Stimulated activated CD4-positive, alpha-beta T cell treated with anti-CD3 and anti-CD28 coated beads, TNF-alpha, amount 100 ng/mL, for 1 hour (primary cell): ENCODE measurements around the gene HMGN1.
A peak's percentile ranks its signal among the peaks of the same experiment; 100 is the strongest.
"Not testable (repeated sequence)": the region's sequence is repeated elsewhere in the genome, so short reads cannot be mapped to it uniquely, and the experiment has no call there.

ENCODE experiments used
- DNase-seq, 3 donors: peaks; one replicate each; pipeline ENCODE4 v3.0.0-alpha.2; 2020; ENCODE audit warnings: low read depth in 3 of 3, low spot score in 1 of 3

HMGN1 gene

DNA sequence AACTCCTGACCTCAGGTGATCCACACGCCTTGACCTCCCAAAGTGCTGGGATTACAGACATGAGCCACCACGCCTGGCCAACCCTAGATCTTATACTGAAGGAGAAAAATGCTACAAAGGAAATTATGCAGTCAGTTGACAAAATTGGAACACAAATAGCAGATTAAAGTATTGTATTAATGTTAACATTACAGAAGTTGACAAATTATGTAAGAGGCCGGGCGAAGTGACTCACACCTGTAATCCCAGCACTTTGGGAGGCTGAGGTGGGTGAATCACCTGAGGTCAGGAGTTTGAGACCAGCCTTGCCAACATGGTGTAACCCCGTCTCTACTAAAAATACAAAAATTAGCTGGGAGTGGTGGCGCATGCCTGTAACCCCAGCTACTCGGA is 21.0 kb upstream of the HMGN1 start:
- not testable (repeated sequence) for DNase-seq

DNA sequence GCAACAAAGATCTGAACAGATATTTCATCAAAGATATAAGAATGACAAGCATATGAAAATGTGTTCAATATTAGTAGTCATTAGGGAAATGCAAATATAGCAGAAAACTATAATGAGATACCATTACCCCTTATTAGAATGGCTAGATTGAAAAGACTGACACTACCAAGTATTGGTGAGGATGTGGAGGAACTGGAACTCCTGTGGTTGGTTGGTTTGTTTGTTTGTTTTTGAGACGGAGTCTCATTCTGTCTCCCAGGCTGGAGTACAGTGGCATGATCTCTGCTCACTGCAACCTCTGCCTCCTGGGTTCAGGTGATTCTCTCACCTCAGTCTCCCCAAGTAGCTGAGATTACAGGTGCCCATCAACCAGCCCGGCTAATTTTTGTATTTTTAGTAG is 18.9 kb upstream of the HMGN1 start:
- DNase-seq: no peak

DNA sequence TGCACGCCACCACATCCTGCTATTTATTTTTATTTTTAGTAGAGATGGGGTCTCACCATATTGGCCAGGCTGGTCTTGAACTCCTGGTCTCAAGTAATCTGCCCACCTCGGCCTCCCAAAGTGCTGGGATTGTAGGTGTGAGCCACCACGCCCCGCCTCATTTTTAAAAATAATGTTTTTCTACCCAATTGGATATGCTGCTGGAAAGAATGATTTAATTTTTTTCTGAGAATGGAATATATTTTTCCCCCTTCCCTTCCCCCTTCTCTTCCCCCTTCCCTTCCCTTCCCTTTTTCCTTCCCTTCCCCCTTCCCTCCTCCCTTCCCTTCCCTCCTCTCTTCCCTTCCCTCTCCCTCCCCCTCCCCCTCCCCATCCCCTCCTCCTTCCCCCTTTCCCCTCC is 17.7 kb upstream of the HMGN1 start:
- no peak for DNase-seq

DNA sequence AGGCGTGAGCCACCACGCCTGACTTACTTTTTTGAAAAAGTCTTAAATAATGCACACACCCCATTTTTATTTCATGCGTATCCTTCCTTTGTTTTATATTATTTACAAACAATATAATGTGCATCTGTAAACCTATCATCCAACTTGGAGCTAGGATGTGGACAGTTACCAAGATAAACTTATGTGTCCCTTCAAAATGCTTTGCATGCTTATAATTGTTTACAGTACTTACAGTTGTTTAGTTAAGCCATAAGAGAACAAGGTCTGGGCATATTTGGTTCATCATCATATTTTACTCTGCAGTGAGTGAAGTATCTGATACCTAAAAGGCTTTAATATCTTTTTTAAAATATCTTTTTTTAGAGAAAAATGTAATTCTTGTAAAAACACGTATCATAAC is 16.1 kb upstream of the HMGN1 start:
- no peak for DNase-seq

DNA sequence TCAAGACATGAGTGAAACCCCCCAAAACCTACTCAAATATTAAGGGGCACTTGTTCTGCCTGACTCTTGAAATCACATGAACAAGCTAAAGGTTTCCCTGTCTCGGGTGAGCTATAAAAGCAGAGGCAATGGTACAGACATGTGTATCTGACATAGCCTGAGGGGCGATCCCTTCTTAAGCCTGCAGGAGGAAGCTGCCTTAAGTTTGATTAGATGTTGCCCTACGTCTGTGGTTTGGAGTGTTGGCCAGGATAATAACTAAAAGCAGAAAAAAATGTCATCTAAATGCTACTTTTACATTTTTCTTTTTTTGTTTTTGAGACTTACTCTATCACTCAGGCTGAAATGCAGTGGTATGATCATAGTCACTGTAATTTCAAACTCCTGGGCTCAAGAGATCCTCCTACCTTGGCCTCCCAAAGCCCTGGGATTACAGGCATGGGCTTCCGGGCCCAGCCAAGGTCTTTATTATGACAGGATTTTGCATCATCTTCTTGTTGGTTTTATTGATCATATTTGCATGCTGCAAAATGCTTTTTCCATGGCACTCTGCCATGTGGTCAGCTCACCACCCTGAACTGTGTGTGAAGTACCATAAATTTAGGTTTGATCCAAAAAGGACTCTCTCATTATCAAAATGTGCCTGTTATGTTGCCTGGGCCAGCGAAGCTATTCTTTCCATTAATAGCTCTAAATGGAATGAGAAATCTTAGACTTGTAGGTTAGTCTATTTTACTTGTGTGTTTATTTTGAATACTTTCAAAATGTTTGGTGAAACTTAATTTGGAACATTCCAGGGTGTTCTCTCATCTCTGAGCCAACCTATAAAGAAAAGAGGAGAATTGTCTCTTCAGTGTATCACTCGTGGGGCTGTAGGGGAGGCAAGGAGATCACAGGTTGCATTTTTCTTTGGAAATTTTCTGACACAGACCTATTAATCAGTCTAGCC is 15.0 kb upstream of the HMGN1 start:
- DNase-seq: no peak

DNA sequence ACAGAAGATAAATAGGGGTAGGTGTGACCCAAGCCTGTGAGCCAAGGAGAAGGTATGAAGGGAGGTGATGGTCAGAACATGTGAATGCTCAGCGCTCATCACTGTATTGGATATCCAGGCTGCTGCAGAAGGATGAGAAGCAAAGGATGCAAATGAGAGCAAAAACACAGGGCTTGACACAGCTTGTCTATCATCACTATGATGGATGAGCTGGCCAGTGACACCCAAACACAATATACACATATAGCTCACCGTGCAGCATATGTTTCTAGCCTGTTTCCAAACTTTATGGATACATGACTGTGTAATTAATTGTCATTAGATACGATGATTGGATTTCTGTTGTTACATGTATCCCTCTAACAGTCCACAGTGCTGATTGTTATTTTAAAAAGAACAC is 13.8 kb upstream of the HMGN1 start:
- DNase-seq: no peak

DNA sequence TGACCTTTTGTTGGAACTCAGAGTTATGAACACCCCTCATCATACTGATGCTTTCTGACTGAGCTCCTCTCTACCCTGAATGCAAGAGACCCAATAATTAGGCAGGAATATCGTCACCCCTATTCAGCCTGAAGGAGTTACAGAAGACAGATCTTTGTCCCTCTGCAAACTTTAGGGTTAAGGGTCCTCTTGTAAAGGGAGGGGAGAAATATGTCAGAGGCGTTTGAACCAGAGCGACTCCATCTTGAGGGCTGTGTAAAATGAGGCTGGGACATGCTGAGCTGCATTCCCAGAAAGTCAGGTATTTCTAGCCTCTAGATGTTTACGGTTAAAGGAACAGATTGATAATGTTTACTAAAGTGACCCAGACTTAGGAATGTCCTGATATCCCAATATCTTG is 10.5 kb upstream of the HMGN1 start:
- DNase-seq: no peak

DNA sequence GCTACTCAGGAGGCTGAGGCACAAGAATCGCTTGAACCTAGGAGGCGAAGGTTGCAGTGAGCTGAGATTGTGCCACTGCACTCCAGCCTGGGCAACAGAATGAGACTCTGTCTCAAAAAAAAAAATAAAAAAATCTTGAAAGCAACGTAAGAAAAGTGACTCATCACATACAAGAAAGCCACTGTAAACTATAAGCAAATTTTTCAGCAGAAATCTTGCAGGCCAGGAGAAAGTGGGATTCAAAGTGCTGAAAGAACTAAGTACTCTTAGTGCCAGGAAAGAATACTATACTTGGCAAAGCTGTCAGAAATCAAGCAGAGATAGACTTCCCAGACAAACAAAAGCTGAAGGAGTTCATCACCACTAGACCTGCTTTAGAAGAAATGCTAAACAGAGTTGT is 4.4 kb upstream of the HMGN1 start:
- DNase-seq: no peak

DNA sequence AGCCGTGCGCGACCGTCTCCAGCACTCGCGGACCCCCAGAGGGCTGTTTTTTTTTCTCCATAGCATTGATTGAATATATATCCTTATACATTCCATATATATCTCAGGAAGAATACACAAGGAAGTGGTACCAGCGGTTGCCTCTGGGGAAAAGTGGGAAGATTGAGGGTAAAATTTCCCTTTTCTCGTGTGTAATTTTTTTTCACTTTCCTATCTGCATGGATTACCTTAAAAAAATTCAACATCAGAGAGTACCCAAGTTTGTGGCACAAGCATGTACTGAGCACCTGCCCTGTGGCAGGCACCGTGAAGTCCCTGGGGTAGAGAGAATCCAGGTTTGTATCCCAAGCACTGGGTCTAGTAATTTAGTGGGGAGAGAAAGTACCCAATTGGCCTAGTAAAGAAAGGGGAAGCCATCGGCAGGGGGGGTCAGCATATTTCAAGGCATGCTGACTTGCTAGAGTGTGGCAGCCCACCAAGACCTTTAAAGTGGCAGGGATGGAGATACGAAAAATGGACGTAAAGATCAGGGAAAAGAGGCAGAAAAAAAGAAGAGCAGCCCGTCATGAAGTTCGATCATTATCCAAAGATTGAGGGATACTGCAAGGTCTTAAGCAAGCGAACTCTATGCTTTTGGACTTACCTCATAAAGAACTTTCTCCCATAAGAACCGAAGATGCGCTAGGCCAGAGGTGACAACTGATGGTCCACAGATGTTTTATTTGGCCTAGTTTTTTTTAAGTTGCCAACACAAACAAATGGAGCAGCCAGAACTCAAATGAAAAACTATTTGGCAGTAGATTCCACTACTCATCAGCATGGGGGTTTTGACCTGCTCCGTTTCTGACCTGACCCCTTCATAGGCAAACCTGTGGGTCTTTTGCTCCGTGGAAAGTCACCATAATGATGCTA is 1.5 kb upstream of the HMGN1 start:
- DNase-seq: no peak

DNA sequence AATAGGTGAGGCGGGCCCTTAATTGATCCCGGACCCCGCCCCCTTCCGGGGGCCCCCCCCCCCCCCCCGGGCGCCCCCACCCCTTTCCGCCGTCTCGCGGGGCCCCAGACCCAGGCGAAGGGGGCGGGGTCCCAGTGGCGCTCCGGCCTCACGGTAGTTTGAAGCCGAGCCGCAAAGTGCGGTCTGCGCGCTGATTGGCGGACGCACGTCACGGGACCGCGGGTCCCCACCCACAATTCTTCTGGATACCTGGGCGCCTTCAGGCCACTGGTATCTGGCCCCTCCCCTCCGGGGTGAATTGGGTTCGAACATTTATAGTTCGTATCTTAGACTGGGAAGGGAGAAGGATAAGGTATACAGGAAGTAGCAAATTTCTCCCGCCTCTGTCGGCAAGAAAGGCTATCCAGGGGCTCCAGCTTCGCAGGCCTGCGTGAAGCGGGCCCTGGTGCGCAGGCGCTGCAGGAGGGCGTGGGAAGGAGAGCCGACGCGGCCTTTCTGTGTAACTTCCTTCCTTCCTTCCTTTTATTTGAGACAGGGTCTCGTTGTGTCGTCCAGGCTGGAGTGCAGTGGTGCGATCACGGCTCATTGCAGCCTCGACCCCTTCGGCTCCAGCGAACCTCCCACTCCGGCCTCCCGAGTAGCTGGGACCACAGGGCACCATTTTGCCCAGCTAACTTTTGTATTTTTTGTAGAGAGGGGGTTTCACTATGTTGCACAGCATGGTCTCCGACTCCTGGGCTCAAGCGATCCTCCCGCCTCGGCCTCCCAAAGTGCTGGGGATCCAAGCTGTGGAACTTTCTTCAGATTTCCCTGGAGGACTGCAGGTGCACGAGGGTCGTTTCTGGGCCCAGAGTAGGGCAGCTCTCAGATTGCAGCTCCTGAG is 564 bp upstream of the HMGN1 start:
- DNase-seq: peak; percentile 93

DNA sequence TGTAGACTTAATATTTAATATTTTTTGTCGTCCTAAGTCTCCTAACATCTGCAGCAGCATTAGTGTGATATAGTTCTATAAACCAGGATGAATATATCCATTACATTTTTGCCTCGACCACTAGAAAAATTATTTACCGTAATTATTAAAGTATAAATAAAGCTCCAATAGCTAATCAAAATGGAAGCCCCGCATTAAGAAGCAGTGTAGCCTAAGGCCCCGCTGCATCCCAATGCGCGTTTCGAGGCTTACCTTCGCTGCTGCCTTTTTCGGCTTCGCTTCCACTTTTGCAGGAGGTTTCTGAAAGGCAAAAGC is 891 bp downstream of the HMGN1 start:
- DNase-seq: no peak

DNA sequence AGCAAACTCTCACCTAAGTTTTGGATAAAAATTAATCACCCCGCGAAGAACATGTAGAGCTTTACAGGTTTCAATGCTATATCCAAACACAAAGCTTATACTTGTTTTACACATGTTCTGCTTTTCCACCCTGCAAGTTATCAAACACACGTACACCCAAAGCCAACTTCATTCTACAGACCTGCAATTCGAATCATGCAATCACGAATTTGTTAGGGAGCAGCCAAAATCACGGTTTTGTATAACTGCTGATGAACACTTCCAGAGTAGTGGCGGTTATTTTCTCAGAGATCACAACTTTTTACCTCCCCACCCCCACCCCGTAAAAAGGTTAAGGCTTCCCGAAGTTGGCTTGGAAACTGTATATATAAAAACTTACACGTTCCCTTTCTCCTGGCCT is 1.4 kb downstream of the HMGN1 start:
- no peak for DNase-seq

DNA sequence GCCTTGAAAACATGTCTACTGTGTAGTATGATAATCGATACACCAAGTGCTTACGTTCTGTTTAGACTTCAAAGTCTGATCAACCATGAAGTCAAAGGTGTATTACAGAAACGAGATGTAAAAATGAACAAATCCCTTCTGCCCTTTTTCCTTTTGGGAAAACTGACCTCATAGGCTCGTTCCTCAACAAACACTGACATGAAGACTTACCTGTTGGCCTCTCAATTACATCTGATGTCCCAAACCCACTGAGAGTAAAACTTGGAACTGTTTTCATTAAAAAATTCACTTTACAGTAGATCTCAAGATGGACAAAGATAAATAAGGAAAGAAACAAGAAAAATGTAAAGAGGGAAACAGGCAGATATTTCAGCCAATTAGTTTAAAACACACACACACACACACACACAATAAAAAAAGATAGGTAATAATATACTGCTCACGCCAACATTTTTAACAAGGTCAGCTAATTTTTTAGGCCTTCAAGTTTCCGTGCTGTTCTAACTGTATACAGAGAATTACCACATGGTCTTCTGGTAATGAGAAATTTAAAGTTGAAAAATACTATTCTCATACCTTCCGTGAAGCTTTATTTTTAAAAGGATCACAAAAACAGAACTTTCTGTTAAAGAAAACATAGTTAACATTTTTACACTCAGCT is 2.1 kb downstream of the HMGN1 start:
- DNase-seq: no peak

DNA sequence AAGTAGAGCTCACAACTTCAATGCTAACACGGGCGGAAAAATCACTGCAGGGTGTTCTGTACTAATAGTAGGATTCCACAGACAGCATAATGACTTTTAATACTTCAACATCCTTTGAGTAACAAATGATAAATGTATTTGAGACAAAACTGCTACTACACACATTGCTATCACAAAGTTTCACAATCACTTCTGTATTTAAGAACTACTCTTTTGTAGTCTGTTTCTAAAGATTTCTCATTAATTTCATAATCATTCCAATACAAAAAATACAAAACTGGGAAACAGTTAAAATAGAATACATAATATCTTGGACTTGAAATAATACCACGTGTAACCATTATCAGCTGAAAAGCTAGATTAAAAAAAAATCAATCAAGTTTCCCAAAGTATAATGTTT is 2.7 kb downstream of the HMGN1 start:
- DNase-seq: no peak

DNA sequence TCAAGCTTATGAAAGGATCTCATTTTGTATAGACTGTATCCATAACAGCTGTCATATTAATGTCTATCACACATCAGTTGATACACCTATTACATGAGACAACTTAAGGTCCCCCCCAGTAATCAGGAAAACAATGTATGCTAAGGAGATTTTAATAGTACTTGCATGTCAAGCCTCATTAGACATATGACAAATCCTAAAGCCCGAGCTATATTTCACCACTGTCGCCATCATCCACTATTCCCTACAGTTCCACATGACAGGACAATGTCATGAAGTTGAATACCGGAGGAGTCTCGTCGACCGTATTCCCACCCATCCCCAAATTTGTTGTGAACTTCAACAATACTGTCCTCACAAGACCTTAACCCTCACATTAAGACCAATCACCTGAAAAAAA is 3.4 kb downstream of the HMGN1 start:
- no peak for DNase-seq

DNA sequence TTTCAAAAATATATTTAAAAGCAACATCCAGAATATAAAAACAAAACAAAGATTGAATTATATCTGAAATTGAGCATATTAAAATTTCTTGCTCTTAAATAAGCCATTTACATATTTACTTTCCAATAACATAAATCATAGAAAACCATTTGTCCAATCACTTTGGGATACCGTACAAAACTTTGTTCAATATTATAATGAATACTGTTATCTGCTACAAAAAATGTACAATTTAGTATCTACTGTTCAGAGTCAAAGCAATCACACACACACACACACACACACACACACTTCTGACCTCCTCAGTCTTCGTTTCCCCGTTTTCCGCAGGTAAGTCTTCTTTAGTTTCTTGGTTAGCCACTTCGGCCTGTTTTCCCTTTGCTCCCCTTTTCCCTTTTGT is 4.0 kb downstream of the HMGN1 start:
- no peak for DNase-seq

DNA sequence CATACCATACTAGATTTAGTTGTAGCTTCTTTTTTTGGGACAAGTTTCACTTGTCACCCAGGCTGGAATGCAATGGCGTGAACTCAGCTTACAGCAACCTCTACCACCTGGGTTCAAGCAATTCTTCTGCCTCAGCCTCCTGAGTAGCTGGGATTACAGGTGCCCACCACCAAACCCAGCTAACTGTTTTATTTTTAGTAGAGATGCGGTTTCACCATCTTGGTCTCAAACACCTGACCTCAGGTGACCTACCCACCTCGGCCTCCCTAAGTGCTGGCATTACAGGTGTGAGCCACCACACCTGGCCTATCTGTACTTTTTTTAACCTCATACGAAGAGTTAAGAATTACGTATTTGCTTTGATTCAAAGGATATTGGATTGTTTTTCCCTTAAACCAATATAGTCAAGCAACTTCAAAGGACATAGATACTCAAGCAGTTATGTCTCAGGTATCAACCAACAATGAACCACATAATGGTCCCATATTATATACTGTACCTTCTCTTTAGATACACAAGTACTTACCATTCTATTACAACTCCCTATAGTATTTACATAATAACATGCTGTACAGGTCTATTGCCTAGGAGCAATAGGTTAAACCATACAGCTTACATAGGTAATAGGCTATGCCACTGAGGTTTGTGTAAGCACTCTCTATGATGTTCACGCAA is 7.5 kb downstream of the HMGN1 start:
- DNase-seq: no peak

DNA sequence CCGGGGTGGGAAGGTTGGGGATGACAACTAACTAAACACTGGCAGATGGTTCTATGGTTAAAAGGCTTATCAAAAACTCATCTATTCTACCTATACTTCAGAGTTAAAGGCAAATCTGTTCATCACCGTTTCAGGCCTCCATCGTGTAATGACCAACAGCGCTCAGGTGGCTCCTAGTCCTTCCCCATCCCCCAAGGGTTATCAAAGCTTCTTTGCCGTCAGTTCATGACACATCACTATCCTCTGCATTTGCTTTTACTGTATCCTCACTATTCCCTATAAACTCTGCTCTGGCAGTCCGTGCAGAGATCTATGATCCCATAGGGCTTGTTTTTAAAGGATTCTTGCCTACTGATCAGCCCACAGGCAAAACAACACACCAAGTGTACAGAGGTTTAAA is 8.2 kb downstream of the HMGN1 start:
- DNase-seq: no peak

DNA sequence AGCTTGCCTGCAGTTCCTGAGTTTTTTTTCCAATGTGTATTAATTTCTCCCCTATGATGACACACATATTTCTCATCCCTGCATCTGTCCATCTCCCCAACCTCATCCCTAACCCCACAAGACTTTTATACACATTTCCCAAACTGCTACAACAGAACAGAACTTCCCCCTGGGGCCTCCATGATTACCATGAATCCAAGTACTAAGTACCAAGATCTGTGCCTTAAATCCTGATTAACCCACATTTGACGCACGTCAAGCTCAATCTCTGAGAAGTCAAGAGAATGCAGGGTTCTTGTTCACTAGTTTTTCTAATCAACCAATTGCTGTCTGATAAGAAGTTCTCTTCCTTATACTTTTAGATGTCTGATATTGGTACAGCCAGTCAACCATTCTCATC is 9.7 kb downstream of the HMGN1 start:
- no peak for DNase-seq

DNA sequence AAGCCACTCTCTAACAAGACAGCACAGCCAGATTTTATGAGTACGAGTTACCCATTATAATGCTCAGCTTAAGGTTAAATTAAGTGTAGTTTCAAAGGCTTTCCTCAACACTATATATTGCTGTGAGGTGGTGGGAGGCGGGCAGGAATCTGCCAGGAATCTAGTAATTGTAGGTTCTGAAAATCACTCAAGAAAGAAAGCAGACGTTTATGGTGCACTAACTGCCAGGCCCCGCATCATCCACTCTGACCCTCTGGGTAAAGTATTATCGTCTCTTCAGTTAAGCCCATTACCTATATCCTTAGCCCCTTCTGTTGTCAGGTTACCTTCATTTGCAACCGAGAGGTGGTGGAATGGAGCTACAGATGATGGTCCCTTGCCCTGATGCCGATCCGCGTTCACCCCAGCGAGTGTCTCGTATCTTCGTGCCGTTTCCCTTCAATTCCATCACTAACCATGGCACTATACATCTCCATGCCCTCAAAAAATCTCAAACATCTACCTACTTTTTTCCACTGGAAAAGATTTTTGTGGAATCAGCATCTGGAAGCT is 12.4 kb downstream of the HMGN1 start:
- no peak for DNase-seq
